ENCODE results near the gene TCP11X1. TPM values are rescaled to one million over a fixed set of nuclear protein-coding genes. Genes with fewer than 3 reads are reported as not detected.
"Not testable (repeated sequence)": the region's sequence is repeated elsewhere in the genome, so short reads cannot be mapped to it uniquely, and the experiment has no call there.

Gene TCP11X1
- total RNA-seq, result not detected

DNA sequence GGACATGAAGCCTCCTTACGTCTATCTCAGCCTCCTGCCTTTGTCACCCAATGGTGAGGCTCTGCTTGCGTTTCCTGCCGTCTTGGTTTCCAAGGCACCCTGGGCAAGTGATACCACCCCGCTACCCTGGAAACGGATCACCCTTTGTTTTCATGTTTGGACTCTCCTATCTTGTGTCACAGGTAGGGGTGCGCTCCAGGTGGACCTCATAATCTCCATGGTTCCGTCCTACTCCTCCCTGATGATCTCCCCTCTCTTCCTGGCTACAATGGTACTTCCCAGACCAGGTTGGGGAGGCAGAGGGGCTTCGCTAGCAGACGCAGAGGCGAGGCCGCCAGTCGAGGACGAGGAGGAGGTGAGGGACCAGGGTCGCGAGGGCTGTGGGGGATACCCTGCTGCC is at the start of gene TCP11X1:
Gene TCP11X1 (plus strand): TSS at position 316 of the 400 bp plus-strand sequence.
- H3K27ac Mint-ChIP-seq; ATAC-seq; H3K27me3 Mint-ChIP-seq; DNase-seq; CTCF ChIA-PET; H3K36me3 Mint-ChIP-seq; H3K9me3 Mint-ChIP-seq (ENCODE audit: low read depth); H3K4me1 Mint-ChIP-seq; H3K4me3 Mint-ChIP-seq: not testable (repeated sequence)

DNA sequence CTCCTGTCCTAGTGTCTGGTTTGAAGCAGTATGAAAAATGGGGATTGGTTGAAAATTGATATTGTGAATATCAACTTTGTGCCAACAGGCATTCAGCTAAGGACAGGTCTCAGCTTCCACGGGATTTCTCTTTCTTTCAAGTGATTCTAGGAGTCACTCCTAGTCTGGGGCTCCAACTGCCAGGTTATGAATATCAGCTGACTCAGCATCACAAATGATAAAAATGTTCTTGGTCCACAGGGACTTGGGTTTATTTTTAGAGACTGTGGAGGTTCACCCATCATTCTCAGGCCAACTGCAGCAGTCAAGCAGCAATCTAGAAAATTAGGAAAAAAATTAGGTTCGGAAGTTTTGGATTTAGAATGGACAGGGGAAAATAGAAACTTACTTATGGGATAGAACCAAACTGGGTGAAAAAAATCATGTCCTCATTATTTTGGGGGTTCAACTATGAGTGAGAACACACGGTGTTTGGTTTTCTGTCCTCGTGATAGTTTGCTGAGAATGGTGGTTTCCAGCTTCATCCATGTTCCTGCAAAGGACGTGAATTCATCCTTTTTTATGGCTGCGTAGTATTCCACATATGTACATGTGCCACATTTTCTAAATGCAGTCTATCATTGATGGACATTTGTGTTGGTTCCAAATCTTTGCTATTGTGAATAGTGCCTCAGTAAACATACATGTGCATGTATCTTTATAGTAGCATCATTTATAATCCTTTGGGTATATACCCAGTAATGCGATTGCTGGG is 29.0 kb upstream of the TCP11X1 start:
- Mint-ChIP-seq H3K36me3 (no peaks in the 10 kb centered on the region), H3K4me3 (no peak overlapping the region), H3K9me3 (ENCODE audit: low read depth) (peaks cover 3% of the 10 kb centered on the region), H3K27ac (no peak overlapping the region), H3K27me3 (no peaks in the 10 kb centered on the region), H3K4me1 (no peaks in the 10 kb centered on the region)
- ATAC-seq (no peak), DNase-seq (no peak)
- CTCF ChIA-PET, result no interaction called here

DNA sequence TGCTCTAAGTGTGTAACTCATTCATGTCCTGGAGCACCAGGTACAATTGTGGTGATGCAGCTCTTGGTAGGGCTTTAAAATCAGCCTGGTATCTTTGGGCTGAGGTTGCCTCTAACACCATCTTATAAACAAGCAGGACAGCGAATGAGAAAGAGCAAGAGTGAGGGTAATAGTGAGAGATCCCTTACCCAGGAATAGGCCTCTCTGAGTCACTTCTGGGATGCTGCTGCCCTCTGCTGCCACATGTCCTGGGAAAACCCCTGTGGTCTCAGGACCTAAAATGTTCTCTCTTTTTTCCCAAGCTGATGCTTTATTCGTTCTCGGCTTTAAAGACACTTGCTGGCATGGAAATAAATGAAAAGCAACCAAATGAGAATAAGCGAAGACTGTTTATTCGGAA is 7.2 kb upstream of the TCP11X1 start:
- DNase-seq; CTCF ChIA-PET; H3K4me1 Mint-ChIP-seq; H3K27ac Mint-ChIP-seq; H3K9me3 Mint-ChIP-seq (ENCODE audit: low read depth); H3K27me3 Mint-ChIP-seq; H3K4me3 Mint-ChIP-seq; H3K36me3 Mint-ChIP-seq; ATAC-seq: not testable (repeated sequence)

DNA sequence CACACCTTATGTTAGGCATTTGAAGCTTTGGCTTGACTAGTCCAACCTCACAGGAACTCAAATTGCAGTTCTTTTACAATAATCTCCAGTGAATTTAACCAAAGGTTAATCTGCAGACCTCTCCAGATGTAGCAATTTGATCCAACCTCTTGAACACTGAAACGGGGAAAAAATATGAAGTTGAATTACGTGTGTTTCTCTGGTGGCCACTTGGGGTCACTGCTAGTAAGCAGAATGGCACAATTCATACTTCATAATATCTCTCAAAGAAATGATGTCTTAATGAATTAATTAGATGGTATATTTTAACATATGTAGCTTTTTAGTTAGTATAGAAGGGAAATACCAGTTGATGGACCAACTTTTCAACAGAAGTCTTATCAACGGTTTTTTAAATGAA is 1.4 kb downstream of the TCP11X1 start:
- DNase-seq; H3K4me3 Mint-ChIP-seq; CTCF ChIA-PET; H3K27me3 Mint-ChIP-seq; H3K27ac Mint-ChIP-seq; H3K36me3 Mint-ChIP-seq; H3K9me3 Mint-ChIP-seq (ENCODE audit: low read depth); ATAC-seq; H3K4me1 Mint-ChIP-seq: not testable (repeated sequence)

GRCh38 chrX:102235678-102236077 is 20.6 kb downstream of the TCP11X1 start:
- DNase-seq; H3K4me1 Mint-ChIP-seq; CTCF ChIA-PET; H3K27ac Mint-ChIP-seq; ATAC-seq; H3K4me3 Mint-ChIP-seq; H3K36me3 Mint-ChIP-seq; H3K9me3 Mint-ChIP-seq (ENCODE audit: low read depth); H3K27me3 Mint-ChIP-seq: not testable (repeated sequence)

- H3K9me3 Mint-ChIP-seq (ENCODE audit: low read depth); H3K36me3 Mint-ChIP-seq; H3K4me3 Mint-ChIP-seq; H3K27ac Mint-ChIP-seq; CTCF ChIA-PET; DNase-seq; H3K4me1 Mint-ChIP-seq; H3K27me3 Mint-ChIP-seq; ATAC-seq: not testable (repeated sequence)
Observed at GRCh38 chrX:102240265-102240664, 25.2 kb downstream of the TCP11X1 start.

DNA sequence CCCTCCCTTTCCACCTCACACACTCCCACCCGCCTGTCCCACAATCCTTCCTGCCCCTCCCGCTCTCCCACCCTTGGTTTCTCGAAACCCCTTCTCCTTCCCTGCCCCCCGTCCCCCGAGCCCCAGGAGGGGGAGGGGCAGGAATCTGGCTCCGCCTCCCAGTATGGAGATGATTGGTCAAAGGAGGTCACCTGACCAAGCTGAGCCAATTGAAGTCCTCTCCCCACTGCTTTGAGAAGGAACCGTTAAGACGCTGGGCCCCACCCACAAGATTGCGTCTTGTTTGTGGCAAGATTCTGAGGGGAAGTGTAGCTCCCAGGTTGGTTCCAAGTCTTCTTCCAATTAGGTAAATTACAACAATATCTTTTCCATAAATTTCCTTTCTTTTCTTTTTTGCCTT is 31.8 kb downstream of the TCP11X1 start, which contains the start of gene NXF2:
Gene NXF2 (plus strand): TSS at position 275 of the 400 bp plus-strand sequence. CDS start 59,912 bp downstream, outside the sequence.
- CTCF ChIA-PET; H3K36me3 Mint-ChIP-seq; H3K27me3 Mint-ChIP-seq; H3K9me3 Mint-ChIP-seq (ENCODE audit: low read depth); ATAC-seq; H3K27ac Mint-ChIP-seq; H3K4me1 Mint-ChIP-seq; H3K4me3 Mint-ChIP-seq; DNase-seq: not testable (repeated sequence)

GRCh38 chrX:102272231-102272630 is 57.1 kb downstream of the TCP11X1 start:
- CTCF ChIA-PET; H3K27ac Mint-ChIP-seq; ATAC-seq; H3K9me3 Mint-ChIP-seq (ENCODE audit: low read depth); H3K27me3 Mint-ChIP-seq; H3K4me1 Mint-ChIP-seq; H3K36me3 Mint-ChIP-seq; DNase-seq; H3K4me3 Mint-ChIP-seq: not testable (repeated sequence)

Other genes starting within 250 kb of the TCP11X1 start
- gene TCEAL2, start 89.6 kb upstream of the TCP11X1 start, total RNA-seq, result not detected
- not detected for gene TCEAL6, start 72.8 kb upstream of the TCP11X1 start, total RNA-seq
- gene BEX5, start 59.3 kb upstream of the TCP11X1 start, total RNA-seq, result 1 to 10 TPM; 2.1 to 2.4 TPM
- not detected for gene NXF2, start 31.9 kb downstream of the TCP11X1 start, total RNA-seq
- not detected for gene NXF2B, start 224.7 kb downstream of the TCP11X1 start, total RNA-seq

Data from activated CD8-positive, alpha-beta memory T cell treated with anti-CD3 and anti-CD28 coated beads, Interleukin-2, amount 10 ng/mL, durations not matched to agents 7 days and 5 days (primary cell).